Measurements from ENCODE around the gene CLIC4. TPM values are rescaled to one million over a fixed set of nuclear protein-coding genes. Genes with fewer than 3 reads are reported as not detected.
"Not testable (repeated sequence)": the region's sequence is repeated elsewhere in the genome, so short reads cannot be mapped to it uniquely, and the experiment has no call there.

The CLIC4 gene
- total and polyA plus RNA-seq, 2 experiments from 2014 or later, result 136 to 361 TPM

- no peak overlapping the region for H3K4me3 ChIP-seq
- H3K4me1 ChIP-seq (ENCODE audit: low read depth), result peaks cover 8% of the 10 kb centered on the region
- peak in 1 of 2 donors; percentile 47 for DNase-seq (ENCODE audit: low read depth in 1 of 2, low spot score in 1 of 2)
- no peak overlapping the region for H3K27ac ChIP-seq
- H3K27me3 ChIP-seq, result no peaks in the 10 kb centered on the region
- TF ChIP-seq CTCF (IDR thresholded peaks at IDR 0.05; ENCODE audit: low read depth, low read length), result no peak
- no peaks in the 10 kb centered on the region for H3K36me3 ChIP-seq
- H3K9me3 ChIP-seq (ENCODE audit: low read depth), result no peaks in the 10 kb centered on the region
These were observed 42.5 kb upstream of the CLIC4 start for GRCh38 chr1:24702511-24703293.

- H3K27me3 ChIP-seq, result no peaks in the 10 kb centered on the region
- H3K36me3 ChIP-seq, result no peaks in the 10 kb centered on the region
- no peak overlapping the region for H3K4me3 ChIP-seq
- H3K4me1 ChIP-seq (ENCODE audit: low read depth), result peaks cover 8% of the 10 kb centered on the region
- TF ChIP-seq CTCF (IDR thresholded peaks at IDR 0.05; ENCODE audit: low read depth, low read length), result no peak
- no peaks in the 10 kb centered on the region for H3K9me3 ChIP-seq (ENCODE audit: low read depth)
- H3K27ac ChIP-seq, result peak overlapping the region; percentile 68
- peak in 1 of 2 donors; percentile 77 for DNase-seq (ENCODE audit: low read depth in 1 of 2, low spot score in 1 of 2)
These were observed 40.6 kb upstream of the CLIC4 start for GRCh38 chr1:24704411-24705259.

GRCh38 chr1:24705260-24706073, 39.8 kb upstream of the CLIC4 start:
- Histone ChIP-seq H3K36me3 (no peaks in the 10 kb centered on the region), H3K9me3 (ENCODE audit: low read depth) (no peaks in the 10 kb centered on the region), H3K4me1 (ENCODE audit: low read depth) (peaks cover 8% of the 10 kb centered on the region), H3K27ac (peak overlapping the region; percentile 68), H3K4me3 (no peak overlapping the region), H3K27me3 (no peaks in the 10 kb centered on the region)
- no peak for TF ChIP-seq CTCF (IDR thresholded peaks at IDR 0.05; ENCODE audit: low read depth, low read length)
- DNase-seq (ENCODE audit: low read depth in 1 of 2, low spot score in 1 of 2), result peak; percentile 85 to 98

DNA sequence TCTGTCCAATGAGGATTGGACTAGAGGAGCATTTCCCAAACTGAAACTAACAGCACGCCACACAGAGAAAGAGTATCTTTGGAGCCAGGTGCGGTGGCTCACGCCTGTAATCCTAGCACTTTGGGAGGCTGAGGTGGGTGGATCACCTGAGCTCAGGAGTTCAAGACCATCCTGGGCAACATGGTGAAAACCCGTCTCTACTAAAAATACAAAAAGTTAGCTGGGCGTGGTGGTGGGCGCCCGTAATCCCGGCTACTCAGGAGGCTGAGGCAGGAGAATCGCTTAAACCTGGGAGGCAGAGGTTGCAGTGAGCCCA, 39.2 kb upstream of the CLIC4 start:
- H3K4me3 ChIP-seq; H3K36me3 ChIP-seq; H3K9me3 ChIP-seq (ENCODE audit: low read depth); DNase-seq (ENCODE audit: low read depth in 1 of 2, low spot score in 1 of 2); H3K27me3 ChIP-seq; H3K4me1 ChIP-seq (ENCODE audit: low read depth): not testable (repeated sequence)
- H3K27ac ChIP-seq, result peak overlapping the region; percentile 68

GRCh38 chr1:24707687-24708086, 37.6 kb upstream of the CLIC4 start:
- Histone ChIP-seq H3K4me3 (no peak overlapping the region), H3K36me3 (no peaks in the 10 kb centered on the region), H3K27ac (no peak overlapping the region), H3K4me1 (ENCODE audit: low read depth) (peaks cover 8% of the 10 kb centered on the region), H3K9me3 (ENCODE audit: low read depth) (no peaks in the 10 kb centered on the region), H3K27me3 (no peaks in the 10 kb centered on the region)
- no peak for TF ChIP-seq CTCF (IDR thresholded peaks at IDR 0.05; ENCODE audit: low read depth, low read length)
- peak in 1 of 2 donors; percentile 82 for DNase-seq (ENCODE audit: low read depth in 1 of 2, low spot score in 1 of 2)

All from cardiac muscle cell (in vitro differentiated cells and primary cell).